CD14-positive monocyte (primary cell): ENCODE results near the gene GREM1. TPM values are rescaled to one million over a fixed set of nuclear protein-coding genes. Genes with fewer than 3 reads are reported as not detected.

Experiments
- DNase-seq, 3 donors: peaks; one replicate each; pipeline ENCODE4 v3.0.0-alpha.2; 2011 to 2022
- H2AFZ ChIP-seq: 2 replicates; pipeline ENCODE4 v1.6.0; 2012; ENCODE audit warnings: mild to moderate bottlenecking, low read depth, low read length, inconsistent platforms; ENCODE audit not compliant: insufficient read depth, poor library complexity, severe bottlenecking
- H3K27ac ChIP-seq, 2 donors: 1 replicate in 1 of 2; 2 replicates in 1 of 2; pipeline ENCODE4 v1.5.1; 2012 to 2013; ENCODE audit warnings: low read length in 2 of 2, control low read depth in 1 of 2, inconsistent platforms in 1 of 2, low read depth in 1 of 2, mild to moderate bottlenecking in 1 of 2
- H3K27me3 ChIP-seq, 2 donors: one replicate each; pipeline versions ENCODE4 v1.6.0 to v1.6.1; 2011 to 2013; ENCODE audit warnings: low read length in 2 of 2; ENCODE audit not compliant: control insufficient read depth in 2 of 2, insufficient read depth in 2 of 2
- H3K36me3 ChIP-seq, 2 donors: replicated peaks in 1 of 2; 1 replicate in 1 of 2; 2 replicates in 1 of 2; pipeline versions ENCODE4 v1.5.1 to v1.6.1; 2012 to 2013; ENCODE audit warnings: low read length in 2 of 2, control low read depth in 1 of 2, inconsistent platforms in 1 of 2, mild to moderate bottlenecking in 1 of 2; ENCODE audit not compliant: insufficient read depth in 2 of 2, control insufficient read depth in 1 of 2
- H3K4me1 ChIP-seq, 2 donors: 1 replicate in 1 of 2; 2 replicates in 1 of 2; pipeline versions ENCODE4 v1.5.1 to v1.6.1; 2012 to 2013; ENCODE audit warnings: low read length in 2 of 2, control low read depth in 1 of 2, inconsistent platforms in 1 of 2, mild to moderate bottlenecking in 1 of 2, moderate library complexity in 1 of 2; ENCODE audit not compliant: insufficient read depth in 2 of 2, control insufficient read depth in 1 of 2
- H3K4me2 ChIP-seq: replicated peaks from 2 replicates; pipeline ENCODE3; 2012; ENCODE audit warnings: low read length, moderate library complexity, mild to moderate bottlenecking; ENCODE audit not compliant: poor library complexity, severe bottlenecking; ENCODE audit errors: extremely low read depth
- H3K4me3 ChIP-seq, 3 experiments: fragments of 200-600 bp in 1 of 3; sonication (generic) in 1 of 3; replicated peaks in 1 of 3; 1 replicate in 2 of 3; 2 replicates in 1 of 3; pipeline ENCODE4 v1.5.1; 2011 to 2013; ENCODE audit warnings: low read length in 3 of 3, mild to moderate bottlenecking in 3 of 3, control low read depth in 2 of 3, low read depth in 2 of 3, inconsistent platforms in 1 of 3, moderate library complexity in 1 of 3
- H3K79me2 ChIP-seq: 2 replicates; pipeline ENCODE4 v1.6.0; 2012; ENCODE audit warnings: mild to moderate bottlenecking, control low read depth, inconsistent platforms, low read length, moderate library complexity; ENCODE audit not compliant: insufficient read depth
- H3K9ac ChIP-seq: 2 replicates; pipeline ENCODE4 v1.6.0; 2017; ENCODE audit warnings: low read length, mild to moderate bottlenecking; ENCODE audit not compliant: insufficient read depth, poor library complexity, severe bottlenecking
- H3K9me3 ChIP-seq, 2 donors: replicated peaks in 1 of 2; 1 replicate in 1 of 2; 2 replicates in 1 of 2; pipeline versions ENCODE4 v1.5.1 to v1.6.1; 2012 to 2013; ENCODE audit warnings: low read length in 2 of 2, control low read depth in 1 of 2; ENCODE audit not compliant: control insufficient read depth in 1 of 2, insufficient read depth in 1 of 2
- H4K20me1 ChIP-seq: 2 replicates; pipeline ENCODE4 v1.6.0; 2012; ENCODE audit warnings: mild to moderate bottlenecking, low read length, control low read depth, moderate library complexity; ENCODE audit not compliant: insufficient read depth
- H3K27ac Mint-ChIP-seq, 7 donors: one replicate each; pipeline ENCODE4 v1.8.0; 2020; ENCODE audit warnings: mild to moderate bottlenecking in 7 of 7, mixed read lengths in 7 of 7, moderate library complexity in 6 of 7, inconsistent platforms in 2 of 7
- H3K27me3 Mint-ChIP-seq, 3 donors: one replicate each; pipeline ENCODE4 v1.8.0; 2021 to 2022; ENCODE audit warnings: low read depth in 3 of 3, mild to moderate bottlenecking in 3 of 3, mixed read lengths in 3 of 3, moderate library complexity in 3 of 3, inconsistent platforms in 1 of 3
- H3K36me3 Mint-ChIP-seq, 2 donors: one replicate each; pipeline ENCODE4 v1.8.0; 2020; ENCODE audit warnings: mixed read lengths in 2 of 2, inconsistent platforms in 1 of 2, mild to moderate bottlenecking in 1 of 2
- H3K4me1 Mint-ChIP-seq: one replicate; pipeline ENCODE4 v1.8.0; 2020; ENCODE audit warnings: mild to moderate bottlenecking, mixed read lengths
- H3K4me3 Mint-ChIP-seq, 2 donors: one replicate each; pipeline ENCODE4 v1.8.0; 2020; ENCODE audit warnings: mild to moderate bottlenecking in 2 of 2, mixed read lengths in 2 of 2, moderate library complexity in 1 of 2
- H3K9me3 Mint-ChIP-seq, 7 donors: one replicate each; pipeline ENCODE4 v1.8.0; 2020 to 2022; ENCODE audit warnings: mixed read lengths in 7 of 7, mild to moderate bottlenecking in 6 of 7, moderate library complexity in 6 of 7, inconsistent platforms in 2 of 7
- CTCF ChIP-seq: fragments of 200-600 bp; IDR thresholded peaks from one replicate; pipeline ENCODE4 v1.8.0; 2022; ENCODE audit warnings: antibody characterized with exemption, mild to moderate bottlenecking
- WGBS: methylation state at CpG from one replicate; pipeline ENCODE4 v1.1.5; 2013; ENCODE audit warnings: missing lambda C conversion rate; ENCODE audit not compliant: insufficient coverage; 5-methylcytosine and 5-hydroxymethylcytosine counted together
- intact Hi-C, 2 donors: fragments of 100-400 bp; cut with micrococcal nuclease; formaldehyde crosslinking; loops; one replicate each; pipeline versions ENCODE4 v1.15.0 to v1.15.1; 2023
- polyA plus RNA-seq, 3 donors: library from polyadenylated mRNA; depleted of rRNA in 1 of 3; unstranded in 2 of 3; stranded (reverse) in 1 of 3; fragments of 300-500 nt in 2 of 3; fragments of >200 nt in 1 of 3; fragmentation: Illumina TruSeq in 2 of 3; gene quantifications; 1 replicate in 2 of 3; 2 replicates in 1 of 3; pipeline ENCODE4 v1.2.3, GENCODE V29; 2012 to 2021

Gene GREM1
- polyA plus RNA-seq, 3 donors = not detected

GRCh38 chr15:32750979-32751378, 33.2 kb downstream of the GREM1 start:
- no peak overlapping the region for H3K27ac ChIP-seq
- Mint-ChIP-seq H3K9me3 (peaks cover 0 to 3% (median 0%) of the 10 kb centered on the region in 7 donors), H3K4me1 (no peaks in the 10 kb centered on the region), H3K4me3 (no peak overlapping the region), H3K27me3 (peaks cover 2 to 9% (median 5%) of the 10 kb centered on the region in 3 donors), H3K36me3 (no peaks in the 10 kb centered on the region), H3K27ac (no peak overlapping the region)
- H3K4me2 ChIP-seq = no peak overlapping the region
- H3K79me2 ChIP-seq = no peaks in the 10 kb centered on the region
- H3K4me3 ChIP-seq = no peak overlapping the region
- no peak for DNase-seq
- intact Hi-C loops = no loop called here
- H3K9me3 ChIP-seq = no peaks in the 10 kb centered on the region
- no peaks in the 10 kb centered on the region for H3K4me1 ChIP-seq
- no peaks in the 10 kb centered on the region for H3K36me3 ChIP-seq
- H3K27me3 ChIP-seq = no peaks in the 10 kb centered on the region
- no peak for TF ChIP-seq CTCF
- H3K9ac ChIP-seq = no peak overlapping the region
- H4K20me1 ChIP-seq = no peaks in the 10 kb centered on the region
- WGBS = 100% methylated on average over 2 of the region's 3 CpGs
- no peak overlapping the region for H2AFZ ChIP-seq

- intact Hi-C loops = no loop called here
- Histone ChIP-seq H3K9ac (no peak overlapping the region), H3K36me3 (no peaks in the 10 kb centered on the region), H2AFZ (no peak overlapping the region), H3K4me3 (no peak overlapping the region), H3K9me3 (no peaks in the 10 kb centered on the region), H3K4me1 (no peaks in the 10 kb centered on the region), H4K20me1 (no peaks in the 10 kb centered on the region), H3K79me2 (no peaks in the 10 kb centered on the region), H3K4me2 (no peak overlapping the region), H3K27ac (no peak overlapping the region), H3K27me3 (peaks cover 0 to 5% of the 10 kb centered on the region in 2 donors)
- H3K27me3 Mint-ChIP-seq = peaks cover 5 to 13% (median 11%) of the 10 kb centered on the region in 3 donors
- no peak overlapping the region for H3K4me3 Mint-ChIP-seq
- no peak for DNase-seq
- H3K4me1 Mint-ChIP-seq = no peaks in the 10 kb centered on the region
- H3K36me3 Mint-ChIP-seq = no peaks in the 10 kb centered on the region
- no CpG with 5 or more reads among the region's 2 CpGs for WGBS
- H3K9me3 Mint-ChIP-seq = peaks cover 0 to 4% (median 0%) of the 10 kb centered on the region in 7 donors
- no peak for TF ChIP-seq CTCF
- H3K27ac Mint-ChIP-seq = no peak overlapping the region
These were observed 39.6 kb downstream of the GREM1 start for GRCh38 chr15:32757426-32757825.
